Tibial artery (tissue), 4 donors: ENCODE measurements around the gene TEKT2.

ENCODE experiments used
- DNase-seq, 2 donors: peaks; one replicate each; pipeline ENCODE4 v3.0.0-alpha.2; 2019
- H3K27ac ChIP-seq, 2 donors: fragments of 200-600 bp; sonication (generic) in 1 of 2; 1 replicate in 1 of 2; 2 replicates in 1 of 2; pipeline ENCODE4 v1.5.1; 2018 to 2019; ENCODE audit warnings: mild to moderate bottlenecking in 1 of 2
- H3K27me3 ChIP-seq, 2 donors: fragments of 200-600 bp; sonication (generic) in 1 of 2; one replicate each; pipeline versions ENCODE4 v1.5.1 to v1.6.0; 2016 to 2019
- H3K36me3 ChIP-seq, 3 donors: fragments of 200-600 bp; sonication (generic) in 2 of 3; one replicate each; pipeline ENCODE4 v1.5.1; 2016 to 2019; ENCODE audit warnings: mild to moderate bottlenecking in 2 of 3
- H3K4me1 ChIP-seq, 4 donors: fragments of 200-600 bp; sonication (generic) in 2 of 4; 1 replicate in 3 of 4; 2 replicates in 1 of 4; pipeline ENCODE4 v1.5.1; 2016 to 2019
- H3K4me3 ChIP-seq, 2 donors: fragments of 200-600 bp; sonication (generic) in 1 of 2; 1 replicate in 1 of 2; 2 replicates in 1 of 2; pipeline ENCODE4 v1.5.1; 2018 to 2019; ENCODE audit warnings: mild to moderate bottlenecking in 2 of 2
- H3K9me3 ChIP-seq, 3 donors: fragments of 200-600 bp; sonication (generic) in 1 of 3; one replicate each; pipeline ENCODE4 v1.5.1; 2016 to 2019
- intact Hi-C: fragments of 100-400 bp; cut with DNase I; formaldehyde crosslinking; loops from one replicate; pipeline ENCODE4 v1.15.0; 2023; ENCODE audit warnings: low total_unique reads
- TF ChIP-seq, protein P1 (sequence below), 2 experiments: fragments of 200-600 bp in 1 of 2; fragments of 450-650 bp in 1 of 2; IDR thresholded peaks; one replicate each; pipeline ENCODE4 v1.5.1; 2017 to 2019; ENCODE audit warnings: antibody characterized with exemption in 2 of 2, mild to moderate bottlenecking in 1 of 2, moderate library complexity in 1 of 2

Gene TEKT2

DNA sequence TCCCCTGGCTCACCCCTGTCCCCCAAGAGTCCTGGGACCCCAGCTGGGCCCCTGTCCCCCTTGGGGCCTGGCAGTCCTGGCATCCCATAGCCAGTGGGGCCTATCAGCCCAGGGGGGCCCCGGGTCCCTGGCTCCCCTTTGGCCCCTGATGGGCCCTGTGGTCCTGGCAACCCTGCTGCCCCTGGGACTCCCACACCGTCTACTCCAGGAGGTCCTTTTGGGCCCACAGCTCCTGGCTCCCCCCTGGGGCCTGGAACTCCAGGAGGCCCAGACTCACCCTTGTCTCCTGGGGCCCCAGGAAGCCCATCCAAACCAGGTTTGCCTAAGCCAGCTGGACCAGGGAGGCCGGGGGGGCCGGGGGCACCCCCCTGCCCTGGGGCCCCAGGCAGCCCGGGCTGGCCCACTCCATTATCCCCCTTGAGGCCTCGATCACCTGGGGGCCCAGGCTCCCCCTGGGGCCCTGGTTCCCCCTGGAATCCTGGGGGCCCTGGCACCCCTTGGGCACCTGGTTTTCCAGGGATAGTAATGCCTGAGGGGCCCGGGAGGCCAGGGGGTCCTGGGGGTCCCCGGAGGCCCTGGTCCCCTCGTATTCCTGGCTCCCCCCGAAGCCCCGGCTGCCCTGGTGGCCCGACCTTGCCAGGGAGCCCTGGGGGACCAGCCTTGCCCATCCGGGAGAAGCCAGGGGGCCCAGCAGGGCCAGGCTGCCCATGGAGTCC, 14.9 kb downstream of the TEKT2 start:
- Histone ChIP-seq H3K4me1 (peaks cover 0 to 27% (median 13%) of the 10 kb centered on the region in 4 donors), H3K9me3 (no peaks in the 10 kb centered on the region), H3K27ac (peak overlapping the region; percentile 50 to 65), H3K4me3 (no peak overlapping the region), H3K36me3 (peaks cover 7 to 46% (median 12%) of the 10 kb centered on the region in 3 donors), H3K27me3 (no peaks in the 10 kb centered on the region)
- intact Hi-C loops: loop anchor here (5.0 kb wide), 2 partner anchors 93 to 188 kb away; no protein-coding TSS in a partner anchor
- DNase-seq: no peak
- TF ChIP-seq, protein P1, sequence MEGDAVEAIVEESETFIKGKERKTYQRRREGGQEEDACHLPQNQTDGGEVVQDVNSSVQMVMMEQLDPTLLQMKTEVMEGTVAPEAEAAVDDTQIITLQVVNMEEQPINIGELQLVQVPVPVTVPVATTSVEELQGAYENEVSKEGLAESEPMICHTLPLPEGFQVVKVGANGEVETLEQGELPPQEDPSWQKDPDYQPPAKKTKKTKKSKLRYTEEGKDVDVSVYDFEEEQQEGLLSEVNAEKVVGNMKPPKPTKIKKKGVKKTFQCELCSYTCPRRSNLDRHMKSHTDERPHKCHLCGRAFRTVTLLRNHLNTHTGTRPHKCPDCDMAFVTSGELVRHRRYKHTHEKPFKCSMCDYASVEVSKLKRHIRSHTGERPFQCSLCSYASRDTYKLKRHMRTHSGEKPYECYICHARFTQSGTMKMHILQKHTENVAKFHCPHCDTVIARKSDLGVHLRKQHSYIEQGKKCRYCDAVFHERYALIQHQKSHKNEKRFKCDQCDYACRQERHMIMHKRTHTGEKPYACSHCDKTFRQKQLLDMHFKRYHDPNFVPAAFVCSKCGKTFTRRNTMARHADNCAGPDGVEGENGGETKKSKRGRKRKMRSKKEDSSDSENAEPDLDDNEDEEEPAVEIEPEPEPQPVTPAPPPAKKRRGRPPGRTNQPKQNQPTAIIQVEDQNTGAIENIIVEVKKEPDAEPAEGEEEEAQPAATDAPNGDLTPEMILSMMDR (IDR thresholded peaks at IDR 0.05): no peak

DNA sequence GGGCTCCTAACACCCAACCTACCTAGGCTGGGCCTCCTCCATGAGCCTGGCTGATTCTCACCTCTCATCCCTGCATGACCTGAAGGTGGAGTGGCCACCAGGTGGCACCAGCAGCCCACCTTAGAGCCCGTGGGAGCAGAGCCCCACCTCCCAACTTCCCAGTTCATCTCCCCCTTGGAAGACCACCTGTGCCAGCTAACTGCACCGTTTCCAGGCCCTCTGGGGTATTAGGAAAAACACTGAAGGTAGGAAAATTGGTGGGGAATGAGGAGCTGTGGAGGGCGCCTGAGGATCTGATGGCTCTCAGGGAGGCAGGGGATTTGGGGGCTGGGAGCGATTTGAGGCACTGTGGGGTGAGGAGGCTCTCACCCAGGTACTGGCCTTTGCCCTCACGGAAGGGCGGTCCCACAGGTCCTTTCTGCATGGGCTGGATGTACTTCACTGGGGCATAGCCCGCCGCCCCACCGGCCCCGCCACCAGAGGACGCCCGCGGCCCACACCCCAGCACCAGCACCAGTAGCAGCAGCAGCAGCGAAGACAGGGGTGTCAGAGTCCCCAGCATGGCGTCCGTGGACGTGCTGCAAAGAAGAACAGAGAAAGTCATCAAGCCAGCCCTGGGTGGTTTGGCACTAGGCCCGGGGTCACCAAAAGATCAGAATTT, 15.9 kb downstream of the TEKT2 start:
- DNase-seq: peak; percentile 73 to 84
- Histone ChIP-seq H3K9me3 (no peaks in the 10 kb centered on the region), H3K27me3 (no peaks in the 10 kb centered on the region), H3K27ac (peak overlapping the region; percentile 50 to 65), H3K4me3 (no peak overlapping the region), H3K4me1 (peaks cover 0 to 23% (median 13%) of the 10 kb centered on the region in 4 donors), H3K36me3 (peaks cover 0 to 36% (median 2%) of the 10 kb centered on the region in 3 donors)
- TF ChIP-seq, protein P1 (IDR thresholded peaks at IDR 0.05): peak; percentile 71 to 93
- intact Hi-C loops: loop anchor here (1.0 to 5.0 kb wide), 3 partner anchors 35 to 187 kb away; no protein-coding TSS in a partner anchor

DNA sequence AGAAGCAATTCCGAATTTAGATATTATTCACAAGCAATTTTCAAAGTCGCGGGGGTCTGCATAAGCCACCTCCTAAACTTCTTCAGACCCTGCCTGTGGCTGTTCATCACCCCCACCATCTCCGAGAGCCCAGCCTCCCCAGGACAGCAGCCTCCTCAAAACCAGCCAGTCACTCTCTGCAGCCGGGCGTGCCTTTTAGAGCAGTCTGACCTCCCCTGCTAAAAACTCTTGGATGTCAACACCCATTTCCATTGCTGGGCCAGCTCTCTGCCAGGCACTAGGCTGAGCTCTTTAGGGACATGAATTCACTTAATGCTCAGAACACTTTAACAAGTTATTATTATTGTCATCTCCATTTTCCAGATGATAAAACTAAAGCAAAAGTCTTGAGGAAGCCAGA, 16.5 kb downstream of the TEKT2 start:
- peak overlapping the region; percentile 50 to 65 for H3K27ac ChIP-seq
- intact Hi-C loops: loop anchor here (1.0 kb wide), 1 partner anchor 35 kb away; no protein-coding TSS in a partner anchor

DNA sequence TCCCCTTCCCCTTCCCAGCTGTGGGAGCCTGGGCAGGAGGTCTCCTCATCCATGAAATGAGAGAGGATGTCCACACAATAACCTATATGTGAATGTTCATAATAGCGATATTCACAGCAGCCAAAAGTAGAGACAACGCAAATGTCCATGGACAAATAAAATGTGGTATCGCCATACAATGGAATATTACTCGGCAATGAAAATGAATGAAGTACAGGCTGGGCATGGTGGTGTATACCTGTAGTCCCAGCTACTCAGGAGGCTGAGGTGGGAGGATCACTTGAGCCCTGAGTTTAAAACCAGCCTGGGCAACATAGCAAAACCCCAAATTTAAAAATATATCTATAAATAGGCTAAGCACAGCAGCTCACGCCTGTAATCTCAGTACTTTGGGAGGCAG, 17.7 kb downstream of the TEKT2 start:
- Histone ChIP-seq H3K4me3 (no peak overlapping the region), H3K27me3 (no peaks in the 10 kb centered on the region), H3K36me3 (peaks cover 0 to 24% (median 0%) of the 10 kb centered on the region in 3 donors), H3K27ac (peak overlapping the region in 1 of 2 donors; percentile 65), H3K4me1 (peaks cover 0 to 16% (median 12%) of the 10 kb centered on the region in 4 donors), H3K9me3 (no peaks in the 10 kb centered on the region)
- TF ChIP-seq, protein P1 (IDR thresholded peaks at IDR 0.05): no peak
- DNase-seq: no peak
- intact Hi-C loops: no loop called here

More for the DNA sequence above, 16.5 kb downstream of the TEKT2 start:
- H3K4me1 ChIP-seq: peaks cover 0 to 23% (median 13%) of the 10 kb centered on the region in 4 donors
- H3K36me3 ChIP-seq: peaks cover 0 to 32% (median 0%) of the 10 kb centered on the region in 3 donors
- H3K27me3 ChIP-seq: no peaks in the 10 kb centered on the region
- DNase-seq: no peak
- TF ChIP-seq, protein P1 (IDR thresholded peaks at IDR 0.05): no peak
- no peak overlapping the region for H3K4me3 ChIP-seq
- H3K9me3 ChIP-seq: no peaks in the 10 kb centered on the region

DNA sequence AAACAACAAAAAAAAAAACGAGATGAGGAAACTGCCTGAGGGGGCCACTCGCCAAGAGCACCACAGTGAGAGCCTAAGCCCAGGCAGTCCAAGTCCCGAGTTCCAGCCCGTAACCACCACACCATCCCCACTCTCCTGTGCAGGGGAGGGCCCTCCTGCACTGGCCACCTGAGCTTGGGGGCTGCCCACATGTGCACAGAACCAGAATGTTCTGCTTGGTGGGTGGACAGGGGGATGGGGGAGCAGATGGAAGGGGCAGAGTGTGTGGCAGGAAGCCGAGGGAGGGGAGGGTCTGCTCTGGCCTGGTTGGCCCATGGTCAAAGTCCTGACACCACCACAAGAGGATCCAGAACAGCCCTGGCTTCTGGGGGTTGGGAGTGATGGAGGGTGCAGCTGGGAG, 22.4 kb downstream of the TEKT2 start:
- H3K4me3 ChIP-seq: no peak overlapping the region
- H3K36me3 ChIP-seq: no peaks in the 10 kb centered on the region

More for the DNA sequence above, 22.4 kb downstream of the TEKT2 start:
- no peak for DNase-seq
- TF ChIP-seq, protein P1 (IDR thresholded peaks at IDR 0.05): no peak
- Histone ChIP-seq H3K9me3 (no peaks in the 10 kb centered on the region), H3K27ac (peak overlapping the region; percentile 12 to 46), H3K27me3 (no peaks in the 10 kb centered on the region), H3K4me1 (peaks cover 0 to 28% (median 2%) of the 10 kb centered on the region in 4 donors)
- intact Hi-C loops: no loop called here
